ENCODE measurements around the gene SLC2A4RG. TPM values are rescaled to one million over a fixed set of nuclear protein-coding genes. Genes with fewer than 3 reads are reported as not detected.

The SLC2A4RG gene
- total RNA-seq, 1 experiment from 2014 or later: 105 TPM

DNA sequence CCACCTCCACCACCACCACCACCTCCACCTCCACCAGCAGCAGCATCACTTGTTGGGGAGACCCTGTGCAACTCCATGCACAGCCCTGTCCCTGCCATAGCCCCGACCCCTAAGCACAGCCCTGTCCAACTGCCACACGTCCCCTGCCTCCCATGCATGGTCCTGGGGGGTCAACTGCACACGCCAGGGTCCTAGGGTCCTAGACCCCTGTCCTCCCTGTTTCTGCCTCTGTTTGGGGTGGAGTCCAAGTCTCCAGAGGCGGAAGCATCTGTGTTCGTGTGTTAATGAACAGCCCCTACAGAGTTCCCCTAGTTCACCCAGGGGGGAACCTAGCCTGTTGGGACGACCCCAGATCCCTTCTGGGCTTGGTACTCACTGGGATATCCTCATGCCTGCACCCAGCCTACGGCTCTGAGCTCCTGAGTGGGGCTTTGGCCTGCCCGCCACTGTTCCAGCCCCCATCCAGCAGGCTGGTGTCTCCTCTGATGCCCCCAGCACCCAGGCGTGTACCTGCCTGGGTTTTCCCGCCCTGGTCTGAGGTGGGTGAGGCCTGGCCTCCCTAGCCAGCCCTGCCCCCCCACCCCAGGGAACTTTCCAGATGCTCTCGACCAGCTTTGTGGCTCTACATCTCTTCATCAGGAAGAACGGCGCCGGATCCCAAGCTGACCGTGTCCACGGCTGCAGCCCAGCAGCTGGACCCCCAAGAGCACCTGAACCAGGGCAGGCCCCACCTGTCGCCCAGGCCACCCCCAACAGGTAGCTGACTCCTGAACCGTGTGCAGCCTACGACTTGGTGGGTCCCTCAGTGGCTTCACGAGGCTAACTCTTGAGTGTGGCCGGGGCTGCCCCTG, 45.6 kb upstream of the SLC2A4RG start:
- ChIA-PET CTCF (interaction anchor here (0.6 kb wide), 1 partner anchor 25 kb away, joined by 4 read pairs; no protein-coding TSS in a partner anchor), POLR2A (interaction anchor here (1.5 to 1.9 kb wide), 2 partner anchors 12 to 13 kb away, joined by 8 read pairs; partner anchors contain the start of genes ARFRP1 and ZGPAT)
- DNase-seq (ENCODE audit: unreplicated experiment): no peak
- intact Hi-C loops (cut with micrococcal nuclease): no loop called here
- Mint-ChIP-seq H3K27ac (ENCODE audit: low read depth, unreplicated experiment) (no peak overlapping the region), H3K4me1 (ENCODE audit: insufficient read depth, unreplicated experiment) (peaks cover 13% of the 10 kb centered on the region), H3K4me3 (ENCODE audit: unreplicated experiment) (no peak overlapping the region), H3K9me3 (ENCODE audit: unreplicated experiment) (no peaks in the 10 kb centered on the region), H3K27me3 (ENCODE audit: insufficient read depth, unreplicated experiment) (no peaks in the 10 kb centered on the region), H3K36me3 (ENCODE audit: insufficient read depth, unreplicated experiment) (peaks cover 59% of the 10 kb centered on the region)
- TF ChIP-seq, protein P1, sequence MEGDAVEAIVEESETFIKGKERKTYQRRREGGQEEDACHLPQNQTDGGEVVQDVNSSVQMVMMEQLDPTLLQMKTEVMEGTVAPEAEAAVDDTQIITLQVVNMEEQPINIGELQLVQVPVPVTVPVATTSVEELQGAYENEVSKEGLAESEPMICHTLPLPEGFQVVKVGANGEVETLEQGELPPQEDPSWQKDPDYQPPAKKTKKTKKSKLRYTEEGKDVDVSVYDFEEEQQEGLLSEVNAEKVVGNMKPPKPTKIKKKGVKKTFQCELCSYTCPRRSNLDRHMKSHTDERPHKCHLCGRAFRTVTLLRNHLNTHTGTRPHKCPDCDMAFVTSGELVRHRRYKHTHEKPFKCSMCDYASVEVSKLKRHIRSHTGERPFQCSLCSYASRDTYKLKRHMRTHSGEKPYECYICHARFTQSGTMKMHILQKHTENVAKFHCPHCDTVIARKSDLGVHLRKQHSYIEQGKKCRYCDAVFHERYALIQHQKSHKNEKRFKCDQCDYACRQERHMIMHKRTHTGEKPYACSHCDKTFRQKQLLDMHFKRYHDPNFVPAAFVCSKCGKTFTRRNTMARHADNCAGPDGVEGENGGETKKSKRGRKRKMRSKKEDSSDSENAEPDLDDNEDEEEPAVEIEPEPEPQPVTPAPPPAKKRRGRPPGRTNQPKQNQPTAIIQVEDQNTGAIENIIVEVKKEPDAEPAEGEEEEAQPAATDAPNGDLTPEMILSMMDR (IDR thresholded peaks at IDR 0.05; ENCODE audit: unreplicated experiment): no peak
- no TSS peak for BruUV-seq (replicated peaks)

DNA sequence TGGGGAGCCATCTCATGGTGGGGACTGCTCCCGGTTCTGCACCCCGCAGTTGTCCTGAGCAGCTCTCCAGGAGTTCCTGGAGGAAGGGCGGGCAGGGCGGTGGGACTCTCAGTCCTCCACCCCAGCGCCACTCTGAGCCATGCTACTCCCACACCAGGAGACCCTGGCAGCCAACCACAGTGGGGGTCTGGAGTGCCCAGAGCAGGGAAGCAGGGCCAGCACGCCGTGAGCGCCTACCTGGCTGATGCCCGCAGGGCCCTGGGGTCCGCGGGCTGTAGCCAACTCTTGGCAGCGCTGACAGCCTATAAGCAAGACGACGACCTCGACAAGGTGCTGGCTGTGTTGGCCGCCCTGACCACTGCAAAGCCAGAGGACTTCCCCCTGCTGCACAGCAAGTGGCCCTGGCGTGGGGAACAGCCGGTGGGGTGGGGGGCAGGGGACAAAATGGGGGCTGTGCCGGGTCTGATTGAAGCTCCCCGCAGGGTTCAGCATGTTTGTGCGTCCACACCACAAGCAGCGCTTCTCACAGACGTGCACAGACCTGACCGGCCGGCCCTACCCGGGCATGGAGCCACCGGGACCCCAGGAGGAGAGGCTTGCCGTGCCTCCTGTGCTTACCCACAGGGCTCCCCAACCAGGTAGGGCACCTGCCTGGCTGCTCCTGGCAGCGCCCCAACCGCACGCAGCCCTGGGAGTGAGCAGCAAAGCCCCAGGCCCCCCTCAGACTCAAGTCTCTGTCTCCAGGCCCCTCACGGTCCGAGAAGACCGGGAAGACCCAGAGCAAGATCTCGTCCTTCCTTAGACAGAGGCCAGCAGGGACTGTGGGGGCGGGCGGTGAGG, 44.8 kb upstream of the SLC2A4RG start:
- Mint-ChIP-seq H3K4me1 (ENCODE audit: insufficient read depth, unreplicated experiment) (peaks cover 19% of the 10 kb centered on the region), H3K36me3 (ENCODE audit: insufficient read depth, unreplicated experiment) (peaks cover 60% of the 10 kb centered on the region), H3K27me3 (ENCODE audit: insufficient read depth, unreplicated experiment) (no peaks in the 10 kb centered on the region), H3K4me3 (ENCODE audit: unreplicated experiment) (no peak overlapping the region), H3K27ac (ENCODE audit: low read depth, unreplicated experiment) (no peak overlapping the region), H3K9me3 (ENCODE audit: unreplicated experiment) (no peaks in the 10 kb centered on the region)
- POLR2A ChIA-PET: interaction anchor here (0.8 to 5.4 kb wide), 5 partner anchors 13 to 46 kb away, joined by 3 to 79 read pairs (median 8); partner anchors contain the start of genes ARFRP1 and ZGPAT
- intact Hi-C loops (cut with micrococcal nuclease): loop anchor here (5.0 kb wide), 2 partner anchors 38 to 158 kb away; partner anchors contain the start of genes PTK6 and RTEL1
- BruUV-seq (replicated peaks): no TSS peak
- CTCF ChIA-PET: interaction anchor here (0.6 kb wide), 1 partner anchor 26 kb away, joined by 4 read pairs; no protein-coding TSS in a partner anchor
- DNase-seq (ENCODE audit: unreplicated experiment): no peak
- TF ChIP-seq, protein P1 (IDR thresholded peaks at IDR 0.05; ENCODE audit: unreplicated experiment): no peak

DNA sequence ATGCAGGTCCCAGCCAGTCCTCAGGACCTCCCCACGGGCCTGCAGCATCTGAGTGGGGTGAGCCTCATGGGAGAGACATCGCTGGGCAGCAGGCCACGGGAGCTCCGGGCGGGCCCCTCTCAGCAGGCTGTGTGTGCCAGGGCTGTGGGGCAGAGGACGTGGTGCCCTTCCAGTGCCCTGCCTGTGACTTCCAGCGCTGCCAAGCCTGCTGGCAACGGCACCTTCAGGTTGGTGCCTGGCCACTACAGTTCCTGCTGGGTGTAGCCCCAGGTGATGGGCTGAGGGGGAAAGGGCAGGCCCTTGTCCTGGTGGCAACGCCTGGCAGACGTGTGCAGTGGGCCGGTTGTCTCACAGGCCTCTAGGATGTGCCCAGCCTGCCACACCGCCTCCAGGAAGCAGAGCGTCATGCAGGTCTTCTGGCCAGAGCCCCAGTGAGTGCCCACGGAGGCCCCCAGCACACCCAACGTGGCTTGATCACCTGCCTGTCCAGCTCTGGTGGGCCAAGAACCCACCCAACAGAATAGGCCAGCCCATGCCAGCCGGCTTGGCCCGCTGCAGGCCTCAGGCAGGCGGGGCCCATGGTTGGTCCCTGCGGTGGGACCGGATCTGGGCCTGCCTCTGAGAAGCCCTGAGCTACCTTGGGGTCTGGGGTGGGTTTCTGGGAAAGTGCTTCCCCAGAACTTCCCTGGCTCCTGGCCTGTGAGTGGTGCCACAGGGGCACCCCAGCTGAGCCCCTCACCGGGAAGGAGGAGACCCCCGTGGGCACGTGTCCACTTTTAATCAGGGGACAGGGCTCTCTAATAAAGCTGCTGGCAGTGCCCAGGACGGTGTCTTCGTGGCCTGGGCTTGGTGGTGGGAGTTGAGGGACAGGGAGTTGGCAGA, 43.9 kb upstream of the SLC2A4RG start:
- H3K9me3 Mint-ChIP-seq (ENCODE audit: unreplicated experiment): no peaks in the 10 kb centered on the region
- intact Hi-C loops (cut with micrococcal nuclease): loop anchor here (2.0 to 5.0 kb wide), 3 partner anchors 38 to 158 kb away; partner anchors contain the start of genes PTK6 and RTEL1
- TF ChIP-seq, protein P1 (IDR thresholded peaks at IDR 0.05; ENCODE audit: unreplicated experiment): no peak
- H3K27ac Mint-ChIP-seq (ENCODE audit: low read depth, unreplicated experiment): peak overlapping the region; percentile 51
- no TSS peak for BruUV-seq (replicated peaks)
- H3K4me1 Mint-ChIP-seq (ENCODE audit: insufficient read depth, unreplicated experiment): peaks cover 19% of the 10 kb centered on the region
- peak overlapping the region; percentile 72 for H3K4me3 Mint-ChIP-seq (ENCODE audit: unreplicated experiment)
- CTCF ChIA-PET: interaction anchor here (0.5 kb wide), 1 partner anchor 302 kb away, joined by 5 read pairs; no protein-coding TSS in a partner anchor
- POLR2A ChIA-PET: interaction anchor here (0.8 to 5.4 kb wide), 7 partner anchors 12 to 260 kb away, joined by 3 to 79 read pairs (median 8); partner anchors contain the start of genes ARFRP1, TPD52L2, UCKL1 and ZGPAT
- peaks cover 68% of the 10 kb centered on the region for H3K36me3 Mint-ChIP-seq (ENCODE audit: insufficient read depth, unreplicated experiment)
- DNase-seq (ENCODE audit: unreplicated experiment): peak; percentile 44
- H3K27me3 Mint-ChIP-seq (ENCODE audit: insufficient read depth, unreplicated experiment): no peaks in the 10 kb centered on the region
